Measurements from ENCODE around the gene FBXO47.

Gene FBXO47

DNA sequence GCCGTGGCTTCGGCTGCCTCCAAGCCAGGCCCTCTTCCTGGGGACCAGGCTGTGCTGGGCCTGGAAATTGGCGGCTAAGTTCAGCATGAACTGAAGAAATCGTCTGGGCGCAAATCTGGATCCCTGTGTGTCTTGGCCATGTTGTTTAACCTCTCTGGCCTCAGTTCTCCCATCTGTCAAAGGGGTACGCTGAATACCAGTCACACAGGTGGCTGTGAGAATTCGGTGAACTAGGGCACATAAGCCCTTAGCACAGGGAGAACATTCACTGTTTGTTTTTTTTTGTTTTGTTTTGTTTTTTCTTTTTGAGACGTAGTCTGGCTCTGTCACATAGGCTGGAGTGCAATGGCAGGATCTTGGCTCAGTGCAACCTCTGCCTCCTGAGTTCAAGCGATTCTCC lies 78.4 kb downstream of the FBXO47 start:
- Histone ChIP-seq H3K27ac (peak overlapping the region in 1 of 2 donors; percentile 11), H3K4me3 (no peak overlapping the region)

DNA sequence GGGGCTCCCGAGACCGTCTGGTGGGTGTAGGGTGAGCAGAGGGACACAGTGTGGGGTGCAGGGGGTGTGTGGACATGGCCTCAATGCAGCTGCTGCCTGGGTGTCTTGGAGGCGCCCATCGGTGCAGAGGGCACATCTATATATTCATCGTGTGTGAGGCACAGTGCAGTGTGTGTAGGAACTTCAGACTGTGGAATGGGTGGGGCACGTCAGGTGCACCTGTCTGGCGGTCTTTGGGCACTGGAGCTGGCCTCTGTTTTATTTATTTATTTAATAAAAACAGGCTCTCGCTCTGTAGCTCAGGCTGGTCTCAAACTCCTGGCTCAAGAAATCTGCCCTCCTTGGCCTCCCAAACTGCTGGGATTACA lies 80.6 kb downstream of the FBXO47 start:
- peak overlapping the region in 1 of 2 donors; percentile 55 for H3K27ac ChIP-seq
- no peak for DNase-seq (ENCODE audit: low spot score)
- TF ChIP-seq, protein P1, sequence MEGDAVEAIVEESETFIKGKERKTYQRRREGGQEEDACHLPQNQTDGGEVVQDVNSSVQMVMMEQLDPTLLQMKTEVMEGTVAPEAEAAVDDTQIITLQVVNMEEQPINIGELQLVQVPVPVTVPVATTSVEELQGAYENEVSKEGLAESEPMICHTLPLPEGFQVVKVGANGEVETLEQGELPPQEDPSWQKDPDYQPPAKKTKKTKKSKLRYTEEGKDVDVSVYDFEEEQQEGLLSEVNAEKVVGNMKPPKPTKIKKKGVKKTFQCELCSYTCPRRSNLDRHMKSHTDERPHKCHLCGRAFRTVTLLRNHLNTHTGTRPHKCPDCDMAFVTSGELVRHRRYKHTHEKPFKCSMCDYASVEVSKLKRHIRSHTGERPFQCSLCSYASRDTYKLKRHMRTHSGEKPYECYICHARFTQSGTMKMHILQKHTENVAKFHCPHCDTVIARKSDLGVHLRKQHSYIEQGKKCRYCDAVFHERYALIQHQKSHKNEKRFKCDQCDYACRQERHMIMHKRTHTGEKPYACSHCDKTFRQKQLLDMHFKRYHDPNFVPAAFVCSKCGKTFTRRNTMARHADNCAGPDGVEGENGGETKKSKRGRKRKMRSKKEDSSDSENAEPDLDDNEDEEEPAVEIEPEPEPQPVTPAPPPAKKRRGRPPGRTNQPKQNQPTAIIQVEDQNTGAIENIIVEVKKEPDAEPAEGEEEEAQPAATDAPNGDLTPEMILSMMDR (IDR thresholded peaks at IDR 0.05): no peak
- H3K4me3 ChIP-seq: peak overlapping the region; percentile 46

More for the DNA sequence above, 78.4 kb downstream of the FBXO47 start:
- TF ChIP-seq, protein P1 (IDR thresholded peaks at IDR 0.05): no peak
- DNase-seq (ENCODE audit: low spot score): no peak
